ENCODE measurements around the gene TM9SF3.
A peak's percentile ranks its signal among the peaks of the same experiment; 100 is the strongest.
"Not testable (repeated sequence)": the region's sequence is repeated elsewhere in the genome, so short reads cannot be mapped to it uniquely, and the experiment has no call there.

TM9SF3 gene

DNA sequence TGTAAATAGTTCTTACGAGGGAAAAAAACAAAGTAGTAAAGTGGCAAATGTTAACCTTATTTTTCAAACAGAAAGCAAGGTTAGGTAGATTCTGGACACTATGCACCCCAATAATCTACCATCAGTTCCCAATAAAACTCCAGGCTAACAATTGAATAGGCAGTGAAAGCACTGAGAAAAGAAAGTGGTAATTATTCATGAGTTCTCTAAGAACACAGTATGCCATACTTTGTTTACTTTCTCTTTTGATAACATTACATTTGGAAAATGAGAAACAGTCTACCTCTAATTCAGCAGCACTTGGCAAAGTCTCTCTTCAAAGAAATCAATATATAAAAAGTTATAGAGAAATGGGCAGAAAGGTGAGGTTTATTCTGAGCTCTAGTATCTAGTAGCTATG lies 18.4 kb downstream of the TM9SF3 start:
- DNase-seq (ENCODE audit: low read depth), result no peak

- DNase-seq (ENCODE audit: low read depth), result no peak
Observed at GRCh38 chr10:96565774-96566173, 21.0 kb downstream of the TM9SF3 start.

GRCh38 chr10:96560966-96561887 lies 25.6 kb downstream of the TM9SF3 start:
- DNase-seq (ENCODE audit: low read depth), result no peak

- no peak for DNase-seq (ENCODE audit: low read depth)
Observed at GRCh38 chr10:96560489-96560888, 26.3 kb downstream of the TM9SF3 start.

- no peak for DNase-seq (ENCODE audit: low read depth)
Observed at GRCh38 chr10:96556003-96556402, 30.8 kb downstream of the TM9SF3 start.

DNA sequence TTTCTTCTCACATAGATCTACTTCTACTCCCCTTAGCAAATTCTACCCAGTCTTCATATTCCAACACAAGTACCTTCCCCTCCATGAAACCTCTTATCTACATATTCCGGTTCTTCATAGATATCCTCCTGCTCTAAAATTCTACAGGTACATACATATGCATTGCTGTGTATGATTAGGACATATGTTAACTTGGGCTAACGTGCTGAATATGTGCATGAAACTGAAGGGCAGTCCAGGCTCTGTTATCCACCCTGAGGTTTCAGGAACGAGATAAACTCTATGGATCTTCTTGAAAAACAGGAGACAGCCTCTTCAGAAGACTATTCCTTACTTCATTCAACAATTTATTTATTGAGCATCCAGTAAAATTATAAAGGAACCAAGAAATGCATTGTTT lies 31.5 kb downstream of the TM9SF3 start:
- no peak for DNase-seq (ENCODE audit: low read depth)

DNA sequence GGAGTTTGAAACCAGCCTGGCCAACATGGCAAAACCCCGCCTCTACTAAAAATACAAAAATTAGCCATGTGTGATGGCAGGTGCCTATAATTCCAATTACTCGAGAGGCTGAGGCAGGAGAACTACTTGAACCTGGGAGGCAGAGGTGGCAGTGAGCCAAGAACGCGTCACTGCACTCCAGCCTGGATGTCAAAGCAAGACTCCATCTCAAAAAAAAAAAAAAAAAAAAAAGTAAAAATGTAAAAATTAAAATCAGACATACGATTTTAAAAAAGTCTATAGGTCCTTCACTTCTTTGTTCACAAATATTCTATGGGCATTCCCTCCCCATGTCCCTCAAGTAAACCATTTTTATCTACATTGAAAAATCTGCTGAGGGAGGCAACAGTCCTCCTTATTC lies 38.2 kb downstream of the TM9SF3 start:
- DNase-seq (ENCODE audit: low read depth), result no peak

GRCh38 chr10:96545558-96545957 lies 41.3 kb downstream of the TM9SF3 start:
- not testable (repeated sequence) for DNase-seq (ENCODE audit: low read depth)

DNA sequence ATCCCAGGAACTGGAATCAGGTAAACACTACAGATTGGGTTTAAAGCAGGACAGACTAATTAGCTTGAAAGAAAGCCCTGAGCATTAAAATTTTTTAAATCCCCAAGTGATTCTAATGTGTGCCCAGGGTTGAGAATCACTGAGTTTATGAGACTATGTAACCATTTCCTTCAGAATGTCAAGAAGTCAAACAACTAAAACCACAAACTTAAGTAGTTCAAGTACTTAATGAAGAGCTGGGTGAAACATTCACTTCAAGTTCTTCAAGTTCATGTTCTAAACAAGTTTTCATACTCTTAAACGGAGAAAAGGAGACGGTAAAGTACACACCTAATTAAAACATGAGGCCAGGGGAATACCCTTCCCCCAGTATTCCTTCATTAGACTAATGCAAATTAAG lies 44.9 kb downstream of the TM9SF3 start:
- no peak for DNase-seq (ENCODE audit: low read depth)

- no peak for DNase-seq (ENCODE audit: low read depth)
Observed at GRCh38 chr10:96540240-96540639, 46.6 kb downstream of the TM9SF3 start.

DNA sequence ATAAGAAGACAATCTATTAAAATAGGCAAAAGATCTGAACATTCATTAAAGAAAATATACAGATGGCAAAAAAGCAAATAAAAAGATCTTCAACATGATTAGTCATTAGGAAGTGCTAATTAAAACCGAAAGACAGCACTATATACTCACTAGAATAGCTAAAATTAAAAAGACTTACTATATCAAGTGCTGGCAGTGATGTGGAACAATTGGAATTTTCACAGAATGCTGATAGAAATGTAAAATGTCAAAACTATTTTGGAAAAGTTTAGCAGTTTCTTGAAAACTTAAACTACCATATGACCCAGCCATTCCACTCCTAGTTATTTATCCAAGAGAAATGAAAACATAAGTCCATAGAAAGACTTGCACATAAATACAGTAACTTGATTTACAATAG lies 48.1 kb downstream of the TM9SF3 start:
- DNase-seq (ENCODE audit: low read depth), result no peak

- no peak for DNase-seq (ENCODE audit: low read depth)
Observed at GRCh38 chr10:96536129-96536528, 50.7 kb downstream of the TM9SF3 start.

DNA sequence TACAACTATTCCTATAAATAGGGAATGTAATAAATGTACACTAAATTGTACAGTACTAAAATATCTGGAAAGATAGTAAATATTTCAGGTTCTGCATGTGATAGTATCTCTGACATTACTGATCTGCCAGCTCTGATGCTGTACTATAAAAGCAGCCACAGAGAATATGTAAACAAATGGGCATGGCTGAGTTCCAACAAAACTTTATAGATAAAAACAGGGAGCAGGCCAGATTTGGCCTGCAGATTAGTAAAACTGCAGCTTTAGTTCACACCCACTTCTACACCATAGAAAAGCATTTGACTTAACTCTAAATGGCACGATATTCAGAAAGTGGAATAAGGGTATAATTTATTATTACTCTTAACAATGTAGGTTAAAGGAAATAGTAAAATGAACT lies 54.3 kb downstream of the TM9SF3 start:
- no peak for DNase-seq (ENCODE audit: low read depth)

- no peak for DNase-seq (ENCODE audit: low read depth)
Observed at GRCh38 chr10:96529634-96530279, 57.1 kb downstream of the TM9SF3 start.

- DNase-seq (ENCODE audit: low read depth), result no peak
Observed at GRCh38 chr10:96524741-96525140, 62.1 kb downstream of the TM9SF3 start.

- no peak for DNase-seq (ENCODE audit: low read depth)
Observed at GRCh38 chr10:96517284-96517683, 69.5 kb downstream of the TM9SF3 start.

DNA sequence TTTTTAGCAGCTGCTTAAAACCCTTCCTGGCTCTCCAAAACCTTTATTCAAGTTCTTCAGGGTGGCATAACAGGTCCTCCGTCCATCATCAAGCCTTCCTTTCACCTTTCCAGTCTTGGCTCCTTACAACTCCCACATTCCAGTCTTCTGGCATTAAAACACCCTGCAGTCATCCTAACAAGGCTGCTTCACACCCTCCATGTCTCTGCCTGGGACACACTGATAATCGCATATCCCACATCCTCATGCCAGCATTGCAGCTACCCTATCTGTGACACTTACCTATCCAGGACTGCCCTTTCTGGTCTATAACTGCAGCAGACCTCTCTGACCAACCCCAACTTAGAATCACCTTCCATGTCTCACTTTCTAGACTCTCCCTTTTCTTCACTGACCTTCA lies 70.5 kb downstream of the TM9SF3 start:
- DNase-seq (ENCODE audit: low read depth), result no peak

- DNase-seq (ENCODE audit: low read depth), result peak; percentile 47
Observed at GRCh38 chr10:96513698-96514561, 72.9 kb downstream of the TM9SF3 start, which contains the start of gene TLL2. Gene TLL2 (minus strand): TSS chr10:96513926. CDS start chr10:96513685, 241 bp downstream.

- no peak for DNase-seq (ENCODE audit: low read depth)
Observed at GRCh38 chr10:96513305-96513697, 73.5 kb downstream of the TM9SF3 start.

DNA sequence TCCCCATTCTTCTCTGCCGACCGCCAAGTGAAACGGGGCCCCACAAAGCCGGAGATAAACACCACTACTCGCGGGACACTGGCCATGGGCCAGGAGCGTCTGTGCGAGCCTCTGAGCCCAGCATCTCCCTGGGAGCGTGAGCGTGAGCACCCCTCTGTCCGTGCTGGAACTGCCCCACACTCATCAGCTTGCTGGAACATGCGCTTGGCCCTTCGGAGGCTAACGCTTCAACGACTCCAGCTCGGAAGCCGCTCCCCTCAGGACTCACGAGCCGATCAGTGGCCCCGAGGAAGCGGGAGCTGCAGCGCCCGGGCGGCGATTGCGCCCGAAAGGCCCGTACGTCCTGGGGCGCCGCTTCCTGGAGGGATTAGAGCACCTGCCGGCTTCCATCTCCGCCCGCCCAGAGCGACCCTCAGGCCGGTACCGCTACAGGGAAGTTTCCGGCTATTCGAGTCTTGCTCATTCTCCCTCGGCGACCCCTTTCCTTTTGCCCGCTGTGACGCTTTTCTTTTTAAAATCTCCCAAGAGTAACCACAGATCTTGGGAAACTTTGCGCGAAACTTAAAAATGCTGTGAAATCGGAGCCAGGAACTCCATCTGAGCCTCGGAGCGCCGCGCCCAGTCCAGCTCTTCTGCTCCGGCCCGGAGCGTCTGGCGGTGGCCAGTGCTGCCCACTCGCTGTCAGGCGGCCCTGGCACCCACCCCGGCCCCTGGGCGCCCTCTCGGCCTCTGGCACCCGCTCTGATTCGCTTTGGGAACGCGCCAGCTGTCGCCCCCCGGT lies 74.1 kb downstream of the TM9SF3 start:
- DNase-seq (ENCODE audit: low read depth), result no peak

Measured in GM04503 (cell line).